HFF-Myc (cell line): ENCODE data around the gene DENND5B.
"Not testable (repeated sequence)": the region's sequence is repeated elsewhere in the genome, so short reads cannot be mapped to it uniquely, and the experiment has no call there.

Experiments
- DNase-seq: peaks from one replicate; pipeline ENCODE4 v3.0.0-alpha.2; 2011; ENCODE audit warnings: low read depth; ENCODE audit errors: extremely low read depth
- H3K4me3 ChIP-seq: replicated peaks from 2 replicates; pipeline ENCODE4 v1.5.1; 2011; ENCODE audit warnings: low read depth, mild to moderate bottlenecking, control low read depth, low read length
- TF ChIP-seq, protein P1 (sequence below): IDR thresholded peaks from 2 replicates; pipeline ENCODE4 v1.5.1; 2012; ENCODE audit warnings: mild to moderate bottlenecking, low read depth, low read length, control low read depth; ENCODE audit errors: missing control alignments

The DENND5B gene

DNA sequence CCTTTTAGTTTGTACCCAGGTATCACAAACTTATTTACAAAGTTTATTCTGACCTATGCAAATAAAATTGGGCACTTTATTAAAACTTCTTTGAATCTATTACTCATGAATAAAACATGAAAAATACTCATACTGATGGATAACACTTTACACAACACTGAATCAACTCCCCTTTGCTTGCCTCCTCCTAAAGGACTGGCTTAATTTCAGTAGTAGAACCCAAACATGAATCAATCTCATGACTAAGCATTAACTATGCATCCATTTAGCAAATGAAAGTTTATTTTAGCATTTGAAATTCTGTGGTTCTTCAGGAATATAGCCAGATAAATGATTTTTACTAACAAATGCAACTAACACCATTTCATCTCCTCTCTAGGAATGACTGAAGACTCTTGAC lies 32.4 kb downstream of the DENND5B start:
- H3K4me3 ChIP-seq, result no peak overlapping the region
- DNase-seq, result no peak
- TF ChIP-seq, protein P1, sequence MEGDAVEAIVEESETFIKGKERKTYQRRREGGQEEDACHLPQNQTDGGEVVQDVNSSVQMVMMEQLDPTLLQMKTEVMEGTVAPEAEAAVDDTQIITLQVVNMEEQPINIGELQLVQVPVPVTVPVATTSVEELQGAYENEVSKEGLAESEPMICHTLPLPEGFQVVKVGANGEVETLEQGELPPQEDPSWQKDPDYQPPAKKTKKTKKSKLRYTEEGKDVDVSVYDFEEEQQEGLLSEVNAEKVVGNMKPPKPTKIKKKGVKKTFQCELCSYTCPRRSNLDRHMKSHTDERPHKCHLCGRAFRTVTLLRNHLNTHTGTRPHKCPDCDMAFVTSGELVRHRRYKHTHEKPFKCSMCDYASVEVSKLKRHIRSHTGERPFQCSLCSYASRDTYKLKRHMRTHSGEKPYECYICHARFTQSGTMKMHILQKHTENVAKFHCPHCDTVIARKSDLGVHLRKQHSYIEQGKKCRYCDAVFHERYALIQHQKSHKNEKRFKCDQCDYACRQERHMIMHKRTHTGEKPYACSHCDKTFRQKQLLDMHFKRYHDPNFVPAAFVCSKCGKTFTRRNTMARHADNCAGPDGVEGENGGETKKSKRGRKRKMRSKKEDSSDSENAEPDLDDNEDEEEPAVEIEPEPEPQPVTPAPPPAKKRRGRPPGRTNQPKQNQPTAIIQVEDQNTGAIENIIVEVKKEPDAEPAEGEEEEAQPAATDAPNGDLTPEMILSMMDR, result no peak

DNA sequence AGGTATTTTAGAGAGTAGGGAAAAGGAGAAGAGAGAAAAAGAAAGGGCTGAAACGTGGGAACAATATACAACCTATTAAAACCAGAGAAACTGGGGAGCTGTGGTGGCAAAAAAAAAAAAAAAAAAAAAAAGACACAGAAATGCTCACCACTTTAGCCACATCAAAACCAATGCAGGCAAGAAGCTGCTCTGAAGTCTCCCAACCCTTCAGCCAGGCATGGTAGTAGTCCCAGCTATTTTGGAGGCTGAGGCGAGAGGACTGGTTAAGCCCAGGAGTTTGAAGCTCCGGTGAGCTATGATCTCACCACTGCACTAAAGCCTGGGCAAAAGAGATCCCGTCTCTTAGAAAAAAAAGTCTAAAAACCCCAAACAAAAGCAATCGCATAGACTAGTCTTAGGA lies 33.2 kb downstream of the DENND5B start:
- DNase-seq, result no peak
- no peak overlapping the region for H3K4me3 ChIP-seq
- TF ChIP-seq, protein P1, result no peak

DNA sequence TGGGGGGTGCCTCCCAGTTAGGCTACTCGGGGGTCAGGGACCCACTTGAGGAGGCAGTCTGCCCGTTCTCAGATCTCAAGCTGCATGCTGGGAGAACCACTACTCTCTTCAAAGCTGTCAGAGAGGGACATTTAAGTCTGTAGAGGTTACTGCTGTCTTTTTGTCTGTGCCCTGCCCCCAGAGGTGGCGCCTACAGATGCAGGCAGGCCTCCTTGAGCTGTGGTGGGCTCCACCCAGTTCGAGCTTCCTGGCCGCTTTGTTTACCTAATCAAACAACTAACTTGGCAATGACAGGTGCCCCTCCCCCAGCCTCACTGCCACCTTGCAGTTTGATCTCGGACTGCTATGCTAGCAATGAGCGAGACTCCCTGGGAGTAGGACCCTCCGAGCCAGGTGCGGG lies 35.5 kb downstream of the DENND5B start:
- H3K4me3 ChIP-seq, result not testable (repeated sequence)

DNA sequence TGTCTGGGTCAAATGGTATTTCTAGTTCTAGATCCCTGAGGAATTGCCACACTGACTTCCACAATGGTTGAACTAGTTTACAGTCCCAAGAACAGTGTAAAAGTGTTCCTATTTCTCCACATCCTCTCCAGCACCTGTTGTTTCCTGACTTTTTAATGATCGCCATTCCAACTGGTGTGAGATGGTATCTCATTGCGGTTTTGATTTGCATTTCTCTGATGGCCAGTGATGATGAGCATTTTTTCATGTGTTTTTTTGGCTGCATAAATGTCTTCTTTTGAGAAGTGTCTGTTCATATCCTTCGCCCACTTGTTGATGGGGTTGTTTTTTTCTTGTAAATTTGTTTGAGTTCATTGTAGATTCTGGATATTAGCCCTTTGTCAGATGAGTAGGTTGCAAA lies 40.3 kb downstream of the DENND5B start:
- H3K4me3 ChIP-seq, DNase-seq: not testable (repeated sequence)

More for the DNA sequence above, 35.5 kb downstream of the DENND5B start:
- not testable (repeated sequence) for DNase-seq

DNA sequence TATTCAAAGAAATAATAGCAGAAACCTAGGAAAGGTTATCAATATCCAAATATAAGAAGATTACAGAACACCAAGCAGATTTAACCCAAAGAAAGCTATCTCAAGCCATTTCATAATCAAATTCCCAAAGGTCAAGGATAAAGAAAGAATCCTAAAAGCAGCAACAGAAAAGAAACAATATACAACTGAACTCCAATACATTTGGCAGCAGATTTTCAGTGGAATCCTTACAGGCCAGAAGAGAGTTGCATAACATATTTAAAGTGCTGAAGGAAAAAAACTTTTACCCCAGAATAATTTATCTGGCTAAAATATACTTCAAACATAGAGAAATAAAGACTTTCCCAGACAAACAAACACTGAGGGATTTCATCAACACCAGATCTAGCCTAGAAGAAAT lies 54.3 kb downstream of the DENND5B start:
- H3K4me3 ChIP-seq, result no peak overlapping the region
- TF ChIP-seq, protein P1, result no peak
- DNase-seq, result no peak

DNA sequence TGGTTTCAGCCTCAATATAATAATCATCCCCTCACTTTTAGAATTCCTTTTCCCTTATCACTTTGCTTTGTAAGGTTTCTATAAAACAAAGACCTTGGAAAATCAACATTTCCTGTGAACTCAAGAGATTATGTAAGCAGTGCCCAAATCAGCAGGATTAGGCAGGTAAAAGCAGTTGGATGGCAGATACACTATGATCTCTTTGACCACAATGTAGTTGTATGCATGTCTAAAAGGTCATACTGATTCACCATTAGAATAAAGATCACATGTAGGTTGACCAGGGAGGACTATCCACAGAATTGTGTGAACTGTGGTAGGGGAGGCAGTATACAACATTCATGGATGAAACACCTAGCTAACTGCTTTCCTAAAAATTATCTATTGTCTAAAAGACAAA lies 57.5 kb downstream of the DENND5B start:
- TF ChIP-seq, protein P1, result no peak
- H3K4me3 ChIP-seq, result no peak overlapping the region

DNA sequence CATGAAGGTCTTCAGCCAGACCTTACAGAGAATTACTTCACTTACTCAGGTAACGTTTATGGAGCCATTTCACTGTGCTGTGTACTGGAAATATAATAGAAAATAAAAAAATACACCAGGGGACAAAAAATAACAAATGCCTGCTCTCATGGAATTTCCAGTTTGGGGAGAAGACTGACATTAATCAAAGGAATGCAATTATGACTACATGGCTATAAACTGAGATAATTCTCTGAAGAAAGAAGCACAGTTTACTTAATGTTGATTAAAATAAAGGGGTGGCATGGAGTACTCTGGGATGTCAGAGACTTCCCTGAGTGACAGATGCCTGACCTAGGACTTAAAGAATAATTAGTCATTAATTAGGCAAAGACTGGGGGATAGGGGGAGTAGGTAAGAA lies 59.0 kb downstream of the DENND5B start:
- TF ChIP-seq, protein P1, result no peak
- H3K4me3 ChIP-seq, result no peak overlapping the region
- no peak for DNase-seq

More for the DNA sequence above, 57.5 kb downstream of the DENND5B start:
- no peak for DNase-seq

DNA sequence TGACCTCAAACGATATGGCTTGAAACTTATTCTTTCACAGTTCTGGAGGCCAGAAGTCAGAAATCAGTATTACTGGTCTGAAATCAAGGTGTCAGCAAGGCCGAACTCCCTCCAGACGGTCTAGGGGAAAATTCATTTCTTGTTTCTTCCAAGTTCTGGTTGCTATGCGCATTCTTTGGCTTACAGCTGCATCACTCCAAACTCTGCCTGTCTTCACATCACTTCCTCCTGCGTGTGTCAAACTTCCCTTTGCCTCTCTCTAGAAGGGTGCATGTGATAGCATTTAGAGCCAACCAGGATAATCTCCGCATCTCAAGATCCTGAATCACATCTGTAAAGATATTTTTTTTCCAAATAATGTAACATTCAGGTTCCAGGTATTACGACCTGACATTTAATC lies 62.8 kb downstream of the DENND5B start:
- DNase-seq, result no peak
- TF ChIP-seq, protein P1, result no peak

More for the DNA sequence above, 62.8 kb downstream of the DENND5B start:
- no peak overlapping the region for H3K4me3 ChIP-seq
